Epithelial cell of esophagus (primary cell): Measurements from ENCODE around the gene KRTAP17-1.
"Not testable (repeated sequence)": the region's sequence is repeated elsewhere in the genome, so short reads cannot be mapped to it uniquely, and the experiment has no call there.

Experiments used
- DNase-seq: peaks from one replicate; pipeline ENCODE4 v3.0.0; 2010; ENCODE audit warnings: low read depth
- H3K4me3 ChIP-seq: 2 replicates; pipeline ENCODE4 v1.5.1; 2011; ENCODE audit warnings: mild to moderate bottlenecking, low read length, control low read depth
- TF ChIP-seq, protein P1 (sequence below): IDR thresholded peaks from 2 replicates; pipeline ENCODE4 v1.5.1; 2011; ENCODE audit warnings: low read depth, mild to moderate bottlenecking, low read length, control low read depth, inconsistent platforms; ENCODE audit not compliant: insufficient read depth; ENCODE audit errors: missing control alignments

KRTAP17-1 gene

DNA sequence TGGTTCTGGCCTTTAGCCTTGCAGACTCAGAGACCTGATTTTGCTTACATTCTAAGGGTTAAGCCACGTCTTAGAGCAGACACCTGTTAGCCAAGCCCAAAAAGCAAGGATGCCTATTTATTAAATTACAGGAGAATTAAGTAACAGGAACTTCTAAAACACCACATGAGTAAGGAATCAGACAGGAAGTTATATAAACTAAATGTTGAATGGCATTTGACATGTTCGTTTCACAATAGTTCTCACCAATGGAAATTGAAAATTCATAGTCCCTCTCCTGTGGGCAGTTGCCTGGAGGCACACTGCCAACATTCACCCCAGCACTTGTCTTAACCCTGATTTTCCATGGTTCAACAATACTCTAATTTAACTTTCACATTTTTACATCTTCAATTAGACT is 31.0 kb downstream of the KRTAP17-1 start:
- no peak overlapping the region for H3K4me3 ChIP-seq
- TF ChIP-seq, protein P1, sequence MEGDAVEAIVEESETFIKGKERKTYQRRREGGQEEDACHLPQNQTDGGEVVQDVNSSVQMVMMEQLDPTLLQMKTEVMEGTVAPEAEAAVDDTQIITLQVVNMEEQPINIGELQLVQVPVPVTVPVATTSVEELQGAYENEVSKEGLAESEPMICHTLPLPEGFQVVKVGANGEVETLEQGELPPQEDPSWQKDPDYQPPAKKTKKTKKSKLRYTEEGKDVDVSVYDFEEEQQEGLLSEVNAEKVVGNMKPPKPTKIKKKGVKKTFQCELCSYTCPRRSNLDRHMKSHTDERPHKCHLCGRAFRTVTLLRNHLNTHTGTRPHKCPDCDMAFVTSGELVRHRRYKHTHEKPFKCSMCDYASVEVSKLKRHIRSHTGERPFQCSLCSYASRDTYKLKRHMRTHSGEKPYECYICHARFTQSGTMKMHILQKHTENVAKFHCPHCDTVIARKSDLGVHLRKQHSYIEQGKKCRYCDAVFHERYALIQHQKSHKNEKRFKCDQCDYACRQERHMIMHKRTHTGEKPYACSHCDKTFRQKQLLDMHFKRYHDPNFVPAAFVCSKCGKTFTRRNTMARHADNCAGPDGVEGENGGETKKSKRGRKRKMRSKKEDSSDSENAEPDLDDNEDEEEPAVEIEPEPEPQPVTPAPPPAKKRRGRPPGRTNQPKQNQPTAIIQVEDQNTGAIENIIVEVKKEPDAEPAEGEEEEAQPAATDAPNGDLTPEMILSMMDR, result no peak
- peak; percentile 29 for DNase-seq

DNA sequence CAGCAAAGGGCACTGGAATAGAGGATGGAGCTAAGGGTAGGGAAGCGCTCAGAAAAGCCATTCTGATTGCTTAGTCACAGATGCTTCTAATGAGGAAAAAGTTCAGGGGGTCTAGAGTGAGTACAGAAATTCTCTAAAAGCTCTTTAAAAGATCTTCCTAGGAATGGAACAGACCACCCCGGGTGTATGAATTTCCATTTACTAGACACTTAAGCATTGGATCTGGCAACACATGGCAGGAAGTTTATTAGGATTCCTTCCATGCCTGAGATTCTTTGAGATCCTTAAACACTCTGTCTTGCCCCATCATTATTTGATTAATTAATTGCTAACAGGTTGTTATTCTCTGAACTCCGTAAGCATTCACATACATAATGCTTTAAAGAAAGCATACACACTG is 31.5 kb downstream of the KRTAP17-1 start:
- TF ChIP-seq, protein P1, result no peak
- DNase-seq, result no peak
- no peak overlapping the region for H3K4me3 ChIP-seq

DNA sequence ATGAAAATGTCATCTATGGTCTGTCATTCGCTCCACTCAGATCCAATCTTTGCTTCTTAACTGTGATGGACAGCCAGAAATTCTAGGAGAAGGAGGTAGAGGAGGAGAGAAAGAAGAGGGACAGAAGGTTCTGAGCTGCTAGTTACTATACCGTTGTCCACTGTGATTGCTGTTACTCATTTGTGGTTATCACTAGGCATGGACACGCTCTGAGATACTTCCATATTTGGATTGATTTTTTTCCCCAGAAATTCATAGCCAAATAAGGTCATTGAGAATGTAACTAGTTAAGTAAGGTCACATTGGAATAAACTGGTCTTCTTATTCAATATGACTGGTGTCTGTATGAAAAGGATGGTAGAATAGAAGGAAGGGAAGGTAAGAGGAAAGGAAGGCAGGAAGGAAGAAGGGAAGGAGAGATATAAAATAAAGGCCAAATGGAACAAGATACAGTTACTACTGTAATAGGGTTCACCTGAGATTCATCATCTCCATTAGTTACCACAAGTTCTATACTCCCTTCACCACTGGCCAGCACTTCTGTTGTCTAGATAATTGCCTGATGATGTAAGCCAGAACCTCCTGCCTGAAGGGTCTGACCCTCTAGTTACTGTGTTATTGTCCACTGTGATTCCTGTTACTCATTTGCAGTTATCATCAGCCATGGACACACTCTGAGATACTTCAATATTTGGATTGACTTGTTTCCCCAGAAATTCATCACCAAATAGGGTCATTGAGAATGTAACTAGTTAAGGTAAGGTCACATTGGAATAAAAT is 37.1 kb downstream of the KRTAP17-1 start:
- TF ChIP-seq, protein P1, result no peak
- DNase-seq, result no peak
- no peak overlapping the region for H3K4me3 ChIP-seq

DNA sequence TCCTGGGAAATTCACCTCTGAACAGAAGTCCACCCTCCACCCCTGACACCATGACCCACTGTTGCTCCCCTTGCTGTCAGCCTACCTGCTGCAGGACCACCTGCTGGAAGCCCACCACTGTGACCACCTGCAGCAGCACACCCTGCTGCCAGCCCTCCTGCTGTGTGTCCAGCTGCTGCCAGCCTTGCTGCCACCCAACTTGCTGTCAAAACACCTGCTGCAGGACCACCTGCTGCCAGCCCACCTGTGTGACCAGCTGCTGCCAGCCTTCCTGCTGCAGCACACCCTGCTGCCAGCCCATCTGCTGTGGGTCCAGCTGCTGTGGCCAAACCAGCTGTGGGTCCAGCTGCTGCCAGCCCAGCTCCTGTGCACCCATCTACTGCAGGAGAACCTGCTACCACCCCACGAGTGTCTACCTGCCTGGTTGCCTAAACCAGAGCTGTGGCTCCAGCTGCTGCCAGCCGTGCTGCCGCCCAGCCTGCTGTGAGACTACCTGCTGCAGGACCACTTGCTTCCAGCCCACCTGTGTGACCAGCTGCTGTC is 39.8 kb downstream of the KRTAP17-1 start, which contains the start of gene KRTAP9-7:
Gene KRTAP9-7 (plus strand): TSS at position 51 of the 543 bp plus-strand sequence. CDS start 0 bp downstream, at position 51.
- not testable (repeated sequence) for DNase-seq, H3K4me3 ChIP-seq

DNA sequence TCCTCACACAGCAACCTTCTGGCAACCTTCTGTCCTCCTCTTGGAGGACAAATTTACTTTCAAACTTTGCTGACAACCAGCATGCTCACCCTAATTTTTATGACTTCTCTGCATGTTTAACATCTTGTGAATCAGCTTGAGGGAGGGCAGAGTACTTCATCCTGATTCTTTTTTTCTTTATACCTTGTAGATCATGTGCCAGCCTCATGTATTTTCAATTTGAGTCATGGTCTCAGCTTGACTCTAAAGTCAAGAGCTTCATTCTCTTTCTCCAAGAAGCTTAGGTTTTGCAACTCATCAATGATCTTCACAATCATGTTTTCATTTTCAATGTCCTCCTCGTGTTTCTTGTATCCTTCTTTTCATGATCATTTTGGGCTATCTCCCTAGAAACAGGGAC is 43.7 kb downstream of the KRTAP17-1 start:
- TF ChIP-seq, protein P1, result no peak
- no peak for DNase-seq

DNA sequence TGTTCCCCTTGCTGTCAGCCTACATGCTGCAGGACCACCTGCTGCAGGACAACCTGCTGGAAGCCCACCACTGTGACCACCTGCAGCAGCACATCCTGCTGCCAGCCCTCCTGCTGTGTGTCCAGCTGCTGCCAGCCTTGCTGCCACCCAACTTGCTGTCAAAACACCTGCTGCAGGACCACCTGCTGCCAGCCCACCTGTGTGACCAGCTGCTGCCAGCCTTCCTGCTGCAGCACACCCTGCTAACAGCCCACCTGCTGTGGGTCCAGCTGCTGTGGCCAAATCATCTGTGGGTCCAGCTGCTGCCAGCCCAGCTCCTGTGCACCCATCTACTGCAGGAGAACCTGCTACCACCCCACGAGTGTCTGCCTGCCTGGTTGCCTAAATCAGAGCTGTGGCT is 44.2 kb downstream of the KRTAP17-1 start:
- not testable (repeated sequence) for DNase-seq

More for the DNA sequence above, 43.7 kb downstream of the KRTAP17-1 start:
- no peak overlapping the region for H3K4me3 ChIP-seq

DNA sequence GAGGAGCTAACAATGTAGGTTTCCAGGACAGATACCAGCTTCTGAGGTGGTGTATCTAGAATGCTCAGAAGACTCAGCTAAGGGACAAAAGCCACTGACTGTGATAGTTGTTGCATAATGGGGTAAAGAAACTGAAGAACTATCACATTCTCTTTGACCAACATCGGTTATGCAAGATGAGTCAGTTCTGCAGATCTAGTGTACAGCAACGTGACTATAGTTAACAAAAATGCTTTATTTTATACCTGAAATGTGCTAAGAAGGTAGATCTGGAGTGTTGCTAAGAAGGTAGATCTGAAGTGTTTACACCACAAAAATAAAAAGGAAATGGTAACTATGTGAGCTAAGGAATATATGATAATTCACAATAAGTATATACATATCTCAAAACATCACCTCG is 47.8 kb downstream of the KRTAP17-1 start:
- no peak overlapping the region for H3K4me3 ChIP-seq
- DNase-seq, result no peak
- TF ChIP-seq, protein P1, result no peak

More for the DNA sequence above, 44.2 kb downstream of the KRTAP17-1 start:
- H3K4me3 ChIP-seq, result not testable (repeated sequence)

DNA sequence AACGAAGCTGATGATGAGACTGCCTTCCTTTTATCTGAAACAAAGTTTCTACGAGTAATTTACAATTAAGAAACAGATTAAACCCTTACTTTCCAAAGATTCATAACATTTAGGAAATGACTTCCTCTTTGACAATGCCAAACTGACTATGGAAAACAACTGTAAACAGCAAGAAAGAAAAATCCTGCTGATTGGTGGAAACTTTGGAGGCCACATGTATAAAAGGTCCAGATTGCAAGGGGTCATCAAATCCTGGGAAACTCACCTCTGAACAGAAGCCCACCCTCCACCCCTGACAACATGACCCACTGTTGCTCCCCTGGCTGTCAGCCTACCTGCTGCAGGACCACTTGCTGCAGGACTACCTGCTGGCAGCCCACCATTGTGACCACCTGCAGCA is 50.4 kb downstream of the KRTAP17-1 start, which contains the start of gene KRTAP9-6:
Gene KRTAP9-6 (plus strand): TSS at position 301 of the 400 bp plus-strand sequence. CDS start 0 bp downstream, at position 301.
- DNase-seq, result no peak
- TF ChIP-seq, protein P1, result no peak
- H3K4me3 ChIP-seq, result no peak within 1 kb of the TSS
